Activated T-helper 1 cell treated with anti-CD3 and anti-CD28 coated beads, Interleukin-12 subunit alpha, Interleukin-12 subunit beta, Interleukin-2, Interleukin-4 antibody, amounts not matched to agents 30 ng/mL and 10 ng/mL and 1 ng/mL, durations not matched to agents 14 hours and 24 hours and 36 hours (primary cell): ENCODE measurements around the gene NEUROD6. TPM values are rescaled to one million over a fixed set of nuclear protein-coding genes. Genes with fewer than 3 reads are reported as not detected.

Source experiments
- DNase-seq: peaks from one replicate; pipeline ENCODE4 v3.0.0; 2021; ENCODE audit warnings: low spot score
- H3K27ac Mint-ChIP-seq: one replicate; pipeline ENCODE4 v1.8.0; 2021; ENCODE audit warnings: mild to moderate bottlenecking, mixed read lengths
- H3K27me3 Mint-ChIP-seq: one replicate; pipeline ENCODE4 v1.8.0; 2022; ENCODE audit warnings: mild to moderate bottlenecking, moderate library complexity, mixed read lengths; ENCODE audit not compliant: insufficient read depth
- H3K36me3 Mint-ChIP-seq: one replicate; pipeline ENCODE4 v1.8.0; 2021; ENCODE audit warnings: low read depth, mixed read lengths
- H3K4me1 Mint-ChIP-seq: one replicate; pipeline ENCODE4 v1.8.0; 2021; ENCODE audit warnings: low read depth, mixed read lengths
- H3K4me3 Mint-ChIP-seq: one replicate; pipeline ENCODE4 v1.8.0; 2021; ENCODE audit warnings: mild to moderate bottlenecking, moderate library complexity, mixed read lengths
- H3K9me3 Mint-ChIP-seq: one replicate; pipeline ENCODE4 v1.8.0; 2021; ENCODE audit warnings: mixed read lengths
- intact Hi-C: fragments of 100-400 bp; cut with micrococcal nuclease; formaldehyde crosslinking; loops from one replicate; pipeline ENCODE4 v1.15.1; 2024
- total RNA-seq: library from RNA; stranded (reverse); gene quantifications from 2 replicates; pipeline ENCODE4 v1.2.3, GENCODE V29; 2022

NEUROD6 gene
- total RNA-seq, 1 donor from 2014 or later: not detected

GRCh38 chr7:31343516-31344305, 3.2 kb upstream of the NEUROD6 start:
- no peak overlapping the region for H3K27ac Mint-ChIP-seq
- no peaks in the 10 kb centered on the region for H3K27me3 Mint-ChIP-seq
- no peaks in the 10 kb centered on the region for H3K9me3 Mint-ChIP-seq
- H3K4me1 Mint-ChIP-seq: no peaks in the 10 kb centered on the region
- no peak overlapping the region for H3K4me3 Mint-ChIP-seq
- DNase-seq: no peak
- intact Hi-C loops: no loop called here
- no peaks in the 10 kb centered on the region for H3K36me3 Mint-ChIP-seq

- Mint-ChIP-seq H3K9me3 (no peaks in the 10 kb centered on the region), H3K36me3 (no peaks in the 10 kb centered on the region), H3K4me1 (no peaks in the 10 kb centered on the region), H3K27me3 (peaks cover 5% of the 10 kb centered on the region), H3K27ac (no peak overlapping the region), H3K4me3 (no peak overlapping the region)
- no peak for DNase-seq
- intact Hi-C loops: no loop called here
These were observed 615 bp upstream of the NEUROD6 start for GRCh38 chr7:31341141-31341540.

- no peaks in the 10 kb centered on the region for H3K36me3 Mint-ChIP-seq
- no peak overlapping the region for H3K4me3 Mint-ChIP-seq
- intact Hi-C loops: no loop called here
- no peak for DNase-seq
- no peaks in the 10 kb centered on the region for H3K9me3 Mint-ChIP-seq
- no peak overlapping the region for H3K27ac Mint-ChIP-seq
- peaks cover 15% of the 10 kb centered on the region for H3K27me3 Mint-ChIP-seq
- H3K4me1 Mint-ChIP-seq: no peaks in the 10 kb centered on the region
These were observed 475 bp downstream of the NEUROD6 start for GRCh38 chr7:31340051-31340450.

GRCh38 chr7:31338706-31339105, 1.8 kb downstream of the NEUROD6 start:
- H3K4me1 Mint-ChIP-seq: no peaks in the 10 kb centered on the region
- intact Hi-C loops: no loop called here
- no peak overlapping the region for H3K27ac Mint-ChIP-seq
- DNase-seq: no peak
- H3K27me3 Mint-ChIP-seq: peaks cover 18% of the 10 kb centered on the region
- no peaks in the 10 kb centered on the region for H3K36me3 Mint-ChIP-seq
- no peaks in the 10 kb centered on the region for H3K9me3 Mint-ChIP-seq
- no peak overlapping the region for H3K4me3 Mint-ChIP-seq

GRCh38 chr7:31337002-31337565, 3.4 kb downstream of the NEUROD6 start:
- Mint-ChIP-seq H3K4me3 (no peak overlapping the region), H3K4me1 (no peaks in the 10 kb centered on the region), H3K27me3 (peaks cover 18% of the 10 kb centered on the region), H3K27ac (no peak overlapping the region), H3K36me3 (no peaks in the 10 kb centered on the region), H3K9me3 (no peaks in the 10 kb centered on the region)
- intact Hi-C loops: no loop called here
- DNase-seq: no peak

GRCh38 chr7:31336202-31337001, 4.1 kb downstream of the NEUROD6 start:
- peaks cover 18% of the 10 kb centered on the region for H3K27me3 Mint-ChIP-seq
- H3K36me3 Mint-ChIP-seq: no peaks in the 10 kb centered on the region
- no peaks in the 10 kb centered on the region for H3K4me1 Mint-ChIP-seq
- H3K9me3 Mint-ChIP-seq: no peaks in the 10 kb centered on the region
- no peak for DNase-seq
- no peak overlapping the region for H3K4me3 Mint-ChIP-seq
- intact Hi-C loops: no loop called here
- H3K27ac Mint-ChIP-seq: no peak overlapping the region

- DNase-seq: no peak
- peaks cover 18% of the 10 kb centered on the region for H3K27me3 Mint-ChIP-seq
- H3K9me3 Mint-ChIP-seq: no peaks in the 10 kb centered on the region
- H3K36me3 Mint-ChIP-seq: no peaks in the 10 kb centered on the region
- no peak overlapping the region for H3K4me3 Mint-ChIP-seq
- no peaks in the 10 kb centered on the region for H3K4me1 Mint-ChIP-seq
- intact Hi-C loops: no loop called here
- no peak overlapping the region for H3K27ac Mint-ChIP-seq
These were observed 4.7 kb downstream of the NEUROD6 start for GRCh38 chr7:31335884-31336201.

- Mint-ChIP-seq H3K9me3 (no peaks in the 10 kb centered on the region), H3K27ac (no peak overlapping the region), H3K27me3 (peaks cover 18% of the 10 kb centered on the region), H3K36me3 (no peaks in the 10 kb centered on the region), H3K4me3 (no peak overlapping the region), H3K4me1 (no peaks in the 10 kb centered on the region)
- intact Hi-C loops: no loop called here
- DNase-seq: no peak
These were observed 5.2 kb downstream of the NEUROD6 start for GRCh38 chr7:31335161-31335856.

GRCh38 chr7:31333291-31333690, 7.2 kb downstream of the NEUROD6 start:
- intact Hi-C loops: no loop called here
- H3K4me1 Mint-ChIP-seq: no peaks in the 10 kb centered on the region

GRCh38 chr7:31327071-31327470, 13.5 kb downstream of the NEUROD6 start:
- no peak overlapping the region for H3K27ac Mint-ChIP-seq
- no peaks in the 10 kb centered on the region for H3K9me3 Mint-ChIP-seq
- intact Hi-C loops: no loop called here
- no peak for DNase-seq
- no peaks in the 10 kb centered on the region for H3K27me3 Mint-ChIP-seq
- H3K36me3 Mint-ChIP-seq: no peaks in the 10 kb centered on the region
- H3K4me3 Mint-ChIP-seq: no peak overlapping the region
- H3K4me1 Mint-ChIP-seq: no peaks in the 10 kb centered on the region

More at GRCh38 chr7:31333291-31333690, 7.2 kb downstream of the NEUROD6 start:
- no peak for DNase-seq
- no peak overlapping the region for H3K27ac Mint-ChIP-seq
- no peaks in the 10 kb centered on the region for H3K9me3 Mint-ChIP-seq
- peaks cover 18% of the 10 kb centered on the region for H3K27me3 Mint-ChIP-seq
- no peaks in the 10 kb centered on the region for H3K36me3 Mint-ChIP-seq
- no peak overlapping the region for H3K4me3 Mint-ChIP-seq

GRCh38 chr7:31326416-31326815, 14.1 kb downstream of the NEUROD6 start:
- H3K36me3 Mint-ChIP-seq: no peaks in the 10 kb centered on the region
- H3K9me3 Mint-ChIP-seq: no peaks in the 10 kb centered on the region
- no peaks in the 10 kb centered on the region for H3K4me1 Mint-ChIP-seq
- intact Hi-C loops: no loop called here
- no peak overlapping the region for H3K4me3 Mint-ChIP-seq
- no peak for DNase-seq
- H3K27me3 Mint-ChIP-seq: no peaks in the 10 kb centered on the region
- no peak overlapping the region for H3K27ac Mint-ChIP-seq

GRCh38 chr7:31323101-31323500, 17.4 kb downstream of the NEUROD6 start:
- H3K27me3 Mint-ChIP-seq: no peaks in the 10 kb centered on the region
- DNase-seq: no peak
- no peak overlapping the region for H3K4me3 Mint-ChIP-seq
- no peaks in the 10 kb centered on the region for H3K4me1 Mint-ChIP-seq
- intact Hi-C loops: no loop called here
- H3K36me3 Mint-ChIP-seq: no peaks in the 10 kb centered on the region
- no peak overlapping the region for H3K27ac Mint-ChIP-seq
- H3K9me3 Mint-ChIP-seq: no peaks in the 10 kb centered on the region

GRCh38 chr7:31320675-31321074, 19.9 kb downstream of the NEUROD6 start:
- Mint-ChIP-seq H3K4me3 (no peak overlapping the region), H3K4me1 (no peaks in the 10 kb centered on the region), H3K27ac (no peak overlapping the region), H3K36me3 (no peaks in the 10 kb centered on the region), H3K27me3 (no peaks in the 10 kb centered on the region), H3K9me3 (no peaks in the 10 kb centered on the region)
- intact Hi-C loops: no loop called here
- DNase-seq: no peak
